ENCODE data around the gene TMEM253.

The TMEM253 gene

GRCh38 chr14:21056520-21057163 lies 44.2 kb upstream of the TMEM253 start:
- in situ Hi-C loops (cut with HindIII; ENCODE audit: low pct_ligation_motif_present, low sequenced_read_pairs), result no loop called here
- H3K27ac ChIP-seq, result no peak overlapping the region
- no peaks in the 10 kb centered on the region for H3K27me3 ChIP-seq (replicated peaks)
- no peak for DNase-seq
- no peaks in the 10 kb centered on the region for H3K36me3 ChIP-seq (replicated peaks)
- no peak for TF ChIP-seq CTCF (IDR thresholded peaks at IDR 0.05; ENCODE audit: low read depth, low read length, missing control alignments)
- H3K4me3 ChIP-seq (ENCODE audit: low read depth, low read length), result no peak overlapping the region

- H3K4me3 ChIP-seq (ENCODE audit: low read depth, low read length), result no peak within 1 kb of the TSS
- in situ Hi-C loops (cut with HindIII; ENCODE audit: low pct_ligation_motif_present, low sequenced_read_pairs), result no loop called here
- H3K36me3 ChIP-seq (replicated peaks), result no peaks in the 10 kb centered on the region
- no peak within 1 kb of the TSS for H3K27ac ChIP-seq
- H3K27me3 ChIP-seq (replicated peaks), result no peaks in the 10 kb centered on the region
- TF ChIP-seq CTCF (IDR thresholded peaks at IDR 0.05; ENCODE audit: low read depth, low read length, missing control alignments), result peak; percentile 58
- DNase-seq, result no peak
Observed at GRCh38 chr14:21057803-21058675, 42.8 kb upstream of the TMEM253 start, which contains the start of gene RNASE8. RNASE8 (plus strand) TSS chr14:21057822; CDS start chr14:21057893, 71 bp downstream.

GRCh38 chr14:21058903-21059302 lies 42.0 kb upstream of the TMEM253 start:
- Histone ChIP-seq H3K27me3 (replicated peaks) (no peaks in the 10 kb centered on the region), H3K4me3 (ENCODE audit: low read depth, low read length) (no peak overlapping the region), H3K27ac (no peak overlapping the region), H3K36me3 (replicated peaks) (no peaks in the 10 kb centered on the region)
- in situ Hi-C loops (cut with HindIII; ENCODE audit: low pct_ligation_motif_present, low sequenced_read_pairs), result no loop called here
- no peak for TF ChIP-seq CTCF (IDR thresholded peaks at IDR 0.05; ENCODE audit: low read depth, low read length, missing control alignments)
- DNase-seq, result no peak

GRCh38 chr14:21059842-21060613 lies 40.8 kb upstream of the TMEM253 start:
- Histone ChIP-seq H3K36me3 (replicated peaks) (no peaks in the 10 kb centered on the region), H3K27ac (no peak overlapping the region), H3K4me3 (ENCODE audit: low read depth, low read length) (no peak overlapping the region), H3K27me3 (replicated peaks) (no peaks in the 10 kb centered on the region)
- in situ Hi-C loops (cut with HindIII; ENCODE audit: low pct_ligation_motif_present, low sequenced_read_pairs), result no loop called here
- DNase-seq, result no peak
- no peak for TF ChIP-seq CTCF (IDR thresholded peaks at IDR 0.05; ENCODE audit: low read depth, low read length, missing control alignments)

GRCh38 chr14:21060614-21061346 lies 40.1 kb upstream of the TMEM253 start:
- no peak for DNase-seq
- no peak for TF ChIP-seq CTCF (IDR thresholded peaks at IDR 0.05; ENCODE audit: low read depth, low read length, missing control alignments)
- in situ Hi-C loops (cut with HindIII; ENCODE audit: low pct_ligation_motif_present, low sequenced_read_pairs), result no loop called here

More at GRCh38 chr14:21060614-21061346, 40.1 kb upstream of the TMEM253 start:
- Histone ChIP-seq H3K27ac (no peak overlapping the region), H3K27me3 (replicated peaks) (no peaks in the 10 kb centered on the region), H3K36me3 (replicated peaks) (no peaks in the 10 kb centered on the region), H3K4me3 (ENCODE audit: low read depth, low read length) (no peak overlapping the region)
